MM.1S (cell line): ENCODE measurements around the gene CENPX.

ENCODE experiments used
- DNase-seq: peaks from one replicate; pipeline ENCODE4 v3.0.0-alpha.2; 2015
- H2AFZ ChIP-seq: fragments of 300-600 bp; sonication (generic); 2 replicates; pipeline ENCODE4 v1.6.0; 2016; ENCODE audit warnings: antibody characterized with exemption, low read length
- H3F3A ChIP-seq: fragments of 300-600 bp; sonication (generic); 2 replicates; pipeline ENCODE4 v1.6.1; 2016; ENCODE audit warnings: mild to moderate bottlenecking, antibody characterized with exemption, low read length, moderate library complexity, mixed read lengths; ENCODE audit not compliant: insufficient read depth
- H3K27ac ChIP-seq: fragments of 300-600 bp; sonication (generic); 2 replicates; pipeline ENCODE4 v1.5.1; 2016; ENCODE audit warnings: mild to moderate bottlenecking, low read length
- H3K27me3 ChIP-seq: fragments of 300-600 bp; sonication (generic); replicated peaks from 2 replicates; pipeline ENCODE4 v1.6.0; 2016; ENCODE audit warnings: low read length; ENCODE audit not compliant: insufficient read depth
- H3K36me3 ChIP-seq: fragments of 300-600 bp; sonication (generic); replicated peaks from 2 replicates; pipeline ENCODE4 v1.6.1; 2016; ENCODE audit warnings: mild to moderate bottlenecking, low read length, mixed read lengths; ENCODE audit not compliant: insufficient read depth
- H3K4me1 ChIP-seq: fragments of 300-600 bp; sonication (generic); 2 replicates; pipeline ENCODE4 v1.6.1; 2016; ENCODE audit warnings: low read length, mixed read lengths
- H3K4me2 ChIP-seq: fragments of 300-600 bp; sonication (generic); 2 replicates; pipeline ENCODE4 v1.6.0; 2016; ENCODE audit warnings: low read depth, low read length
- H3K4me3 ChIP-seq: fragments of 300-600 bp; sonication (generic); 2 replicates; pipeline ENCODE4 v1.5.1; 2016; ENCODE audit warnings: low read length, mixed read lengths
- H3K79me2 ChIP-seq: fragments of 300-600 bp; sonication (generic); 2 replicates; pipeline ENCODE4 v1.6.1; 2016; ENCODE audit warnings: mixed run types, low read length, mixed read lengths
- H3K9ac ChIP-seq: fragments of 300-600 bp; sonication (generic); 2 replicates; pipeline ENCODE4 v1.6.1; 2016; ENCODE audit warnings: low read length, mixed read lengths
- H3K9me2 ChIP-seq: fragments of 300-600 bp; sonication (generic); replicated peaks from 2 replicates; pipeline ENCODE4 v1.6.1; 2016; ENCODE audit warnings: mild to moderate bottlenecking, low read length, mixed read lengths; ENCODE audit not compliant: insufficient read depth
- H3K9me3 ChIP-seq: fragments of 300-600 bp; sonication (generic); replicated peaks from 2 replicates; pipeline ENCODE4 v1.6.1; 2016; ENCODE audit warnings: mild to moderate bottlenecking, low read length, mixed read lengths; ENCODE audit not compliant: insufficient read depth
- H4K20me1 ChIP-seq: fragments of 300-600 bp; sonication (generic); 2 replicates; pipeline ENCODE4 v1.6.1; 2016; ENCODE audit warnings: mild to moderate bottlenecking, low read length, moderate library complexity, mixed read lengths; ENCODE audit not compliant: insufficient read depth
- EZH2 ChIP-seq: fragments of 300-600 bp; sonication (generic); optimal IDR thresholded peaks from 2 replicates; pipeline ENCODE3; 2017; ENCODE audit warnings: low read depth, mild to moderate bottlenecking, antibody characterized with exemption, low read length, mixed read lengths
- EZH2phosphoT487 ChIP-seq: fragments of 300-600 bp; sonication (generic); IDR thresholded peaks from 2 replicates; pipeline ENCODE4 v1.6.1; 2018; ENCODE audit warnings: antibody characterized with exemption, low read length
- TF ChIP-seq, protein P1 (sequence below): fragments of 300-600 bp; sonication (generic); IDR thresholded peaks from 2 replicates; pipeline ENCODE4 v1.5.1; 2016; ENCODE audit warnings: antibody characterized with exemption, low read length, mixed read lengths

CENPX gene

DNA sequence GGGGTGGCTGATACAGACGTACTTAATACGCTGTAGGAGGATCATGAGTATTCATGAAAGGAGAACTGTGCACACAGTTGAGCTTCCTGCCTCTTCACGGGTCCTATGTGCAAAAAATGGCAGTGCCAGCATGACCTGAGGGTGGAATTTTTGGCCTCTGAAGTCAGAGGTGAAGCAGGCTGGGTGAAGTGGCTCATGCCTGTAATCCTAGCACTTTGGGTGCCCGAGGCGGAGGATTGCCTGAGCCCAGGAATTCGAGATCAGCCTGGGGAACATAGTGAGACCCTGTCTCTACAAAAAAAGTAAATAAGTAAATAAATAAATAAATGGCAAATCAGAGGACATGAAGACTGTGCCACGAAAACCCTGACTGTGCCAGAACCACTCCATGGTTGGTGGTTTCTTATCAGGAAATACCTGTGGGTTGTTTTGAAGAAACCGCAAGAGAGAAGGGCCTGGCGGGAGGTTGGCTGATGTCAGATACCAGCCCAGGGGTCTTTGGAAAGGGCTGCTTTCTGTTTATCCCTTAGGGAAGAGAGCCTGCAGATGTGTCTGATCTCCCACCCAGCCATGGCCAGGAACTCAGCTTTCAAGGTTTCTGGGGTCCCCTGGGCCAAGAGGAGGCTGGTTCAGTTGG is 41.9 kb downstream of the CENPX start:
- Histone ChIP-seq H3K27me3 (peaks cover 7% of the 10 kb centered on the region), H3F3A (peaks cover 11% of the 10 kb centered on the region; the same call in 1 of the 2 replicates), H3K4me1 (peaks cover 13% of the 10 kb centered on the region), H3K79me2 (peaks cover 9% of the 10 kb centered on the region; the same call in 1 of the 2 replicates), H4K20me1 (no peaks in the 10 kb centered on the region), H3K4me2 (peak overlapping the region; percentile 6; the same call in 1 of the 2 replicates), H3K27ac (no peak overlapping the region), H2AFZ (no peak overlapping the region), H3K9me3 (no peaks in the 10 kb centered on the region), H3K36me3 (no peaks in the 10 kb centered on the region), H3K4me3 (no peak overlapping the region), H3K9ac (no peak overlapping the region), H3K9me2 (no peaks in the 10 kb centered on the region)
- peak; percentile 57 for DNase-seq
- TF ChIP-seq EZH2 = no peak
- no peak for TF ChIP-seq EZH2phosphoT487
- TF ChIP-seq, protein P1, sequence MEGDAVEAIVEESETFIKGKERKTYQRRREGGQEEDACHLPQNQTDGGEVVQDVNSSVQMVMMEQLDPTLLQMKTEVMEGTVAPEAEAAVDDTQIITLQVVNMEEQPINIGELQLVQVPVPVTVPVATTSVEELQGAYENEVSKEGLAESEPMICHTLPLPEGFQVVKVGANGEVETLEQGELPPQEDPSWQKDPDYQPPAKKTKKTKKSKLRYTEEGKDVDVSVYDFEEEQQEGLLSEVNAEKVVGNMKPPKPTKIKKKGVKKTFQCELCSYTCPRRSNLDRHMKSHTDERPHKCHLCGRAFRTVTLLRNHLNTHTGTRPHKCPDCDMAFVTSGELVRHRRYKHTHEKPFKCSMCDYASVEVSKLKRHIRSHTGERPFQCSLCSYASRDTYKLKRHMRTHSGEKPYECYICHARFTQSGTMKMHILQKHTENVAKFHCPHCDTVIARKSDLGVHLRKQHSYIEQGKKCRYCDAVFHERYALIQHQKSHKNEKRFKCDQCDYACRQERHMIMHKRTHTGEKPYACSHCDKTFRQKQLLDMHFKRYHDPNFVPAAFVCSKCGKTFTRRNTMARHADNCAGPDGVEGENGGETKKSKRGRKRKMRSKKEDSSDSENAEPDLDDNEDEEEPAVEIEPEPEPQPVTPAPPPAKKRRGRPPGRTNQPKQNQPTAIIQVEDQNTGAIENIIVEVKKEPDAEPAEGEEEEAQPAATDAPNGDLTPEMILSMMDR = no peak

DNA sequence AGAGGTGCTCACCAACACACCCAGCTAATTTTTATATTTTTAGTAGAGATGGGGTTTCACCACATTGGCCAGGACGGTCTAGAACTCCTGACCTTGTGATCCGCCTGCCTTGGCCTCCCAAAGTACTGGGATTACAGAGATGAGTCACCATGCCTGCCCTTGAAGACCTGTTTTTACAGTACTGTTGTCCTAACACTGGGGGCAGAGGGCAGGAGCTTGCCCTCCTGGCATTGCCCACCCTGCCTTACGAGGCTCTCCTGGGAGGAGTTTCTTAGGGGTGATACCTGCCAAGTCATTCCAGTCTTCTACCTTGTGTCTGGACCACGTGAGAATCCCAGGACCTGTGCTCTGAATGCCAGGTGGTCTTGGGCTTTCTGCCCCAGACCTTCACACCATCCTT is 42.6 kb downstream of the CENPX start:
- Histone ChIP-seq H3K9ac (no peak overlapping the region), H3K4me2 (peak overlapping the region; percentile 6; the same call in 1 of the 2 replicates), H3K27ac (no peak overlapping the region), H3K4me1 (peaks cover 13% of the 10 kb centered on the region), H4K20me1 (no peaks in the 10 kb centered on the region), H3K27me3 (peaks cover 9% of the 10 kb centered on the region), H3K9me2 (no peaks in the 10 kb centered on the region), H3F3A (peaks cover 11% of the 10 kb centered on the region; the same call in 1 of the 2 replicates), H3K79me2 (peaks cover 9% of the 10 kb centered on the region; the same call in 1 of the 2 replicates), H3K36me3 (no peaks in the 10 kb centered on the region), H3K4me3 (no peak overlapping the region), H3K9me3 (no peaks in the 10 kb centered on the region), H2AFZ (no peak overlapping the region)
- DNase-seq = no peak
- TF ChIP-seq EZH2 (no peak), EZH2phosphoT487 (no peak)
- TF ChIP-seq, protein P1 = no peak

DNA sequence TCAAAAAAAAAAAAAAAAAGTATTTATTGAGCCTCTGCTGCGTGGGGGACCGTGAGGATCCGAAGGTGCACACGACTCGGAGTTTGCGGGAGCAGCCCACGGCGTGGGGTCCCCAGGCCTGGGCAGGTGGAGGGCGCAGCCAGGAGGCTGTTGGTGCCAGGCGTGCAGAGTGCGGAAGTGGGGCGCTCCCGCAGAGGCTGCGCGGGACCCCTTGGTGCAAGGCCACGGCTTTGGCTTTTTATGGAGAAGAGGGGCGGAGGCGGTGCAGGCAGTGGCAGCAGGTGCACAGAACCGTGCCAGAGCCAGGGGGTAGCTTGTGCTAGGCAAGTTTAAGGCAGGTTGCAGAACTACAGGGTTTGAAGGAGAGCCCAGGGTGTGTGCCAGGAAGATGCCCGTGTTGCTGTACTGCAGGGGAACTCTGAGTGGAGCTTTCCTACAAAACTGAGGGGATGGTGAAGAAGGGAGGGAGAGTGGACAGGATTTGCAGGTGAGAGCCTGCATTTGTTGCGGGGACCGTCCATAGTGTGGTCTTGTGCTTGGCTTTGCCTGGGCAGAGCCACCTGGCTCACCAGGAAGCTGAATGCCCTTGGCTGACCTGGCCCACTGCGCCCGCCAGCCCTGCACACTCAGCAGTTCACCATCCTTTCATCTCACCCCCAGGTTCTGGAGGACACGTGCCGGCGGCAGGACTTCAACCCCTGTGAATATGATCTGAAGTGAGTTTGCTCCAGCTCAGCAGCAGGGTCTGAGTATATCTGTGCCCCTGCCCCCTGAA is 44.0 kb downstream of the CENPX start:
- H3K27ac ChIP-seq = no peak overlapping the region
- no peaks in the 10 kb centered on the region for H4K20me1 ChIP-seq
- H3K9me3 ChIP-seq = no peaks in the 10 kb centered on the region
- peak overlapping the region; percentile 80; the same call in 1 of the 2 replicates for H3K4me2 ChIP-seq
- TF ChIP-seq EZH2phosphoT487 (no peak), EZH2 (no peak)
- TF ChIP-seq, protein P1 = no peak
- no peak overlapping the region; the same call in 1 of the 2 replicates for H3K4me3 ChIP-seq
- H3K36me3 ChIP-seq = no peaks in the 10 kb centered on the region
- H2AFZ ChIP-seq = no peak overlapping the region
- H3K79me2 ChIP-seq = peaks cover 9% of the 10 kb centered on the region; the same call in 1 of the 2 replicates
- no peak overlapping the region; the same call in 1 of the 2 replicates for H3K9ac ChIP-seq
- H3F3A ChIP-seq = peaks cover 11% of the 10 kb centered on the region; the same call in 1 of the 2 replicates
- peaks cover 13% of the 10 kb centered on the region for H3K4me1 ChIP-seq
- H3K27me3 ChIP-seq = peaks cover 12% of the 10 kb centered on the region
- H3K9me2 ChIP-seq = no peaks in the 10 kb centered on the region
- DNase-seq = no peak
